IMR-90 (cell line): ENCODE data around the gene FBXO34. TPM values are rescaled to one million over a fixed set of nuclear protein-coding genes. Genes with fewer than 3 reads are reported as not detected.

Source experiments
- ATAC-seq: fragments of 200-7000 bp; cut with Tn5 transposase; 2 replicates; pipeline ENCODE4 v1.9.1; 2020; ENCODE audit warnings: low read depth, mild to moderate bottlenecking, moderate library complexity
- BruUV-seq: library from RNA; stranded (reverse); fragments of 400-500 nt; replicated peaks from 2 replicates; lab custom pipeline; 2021; lab: Mats Ljungman, UMichigan
- CTCF ChIA-PET: fragments of 300-600 bp; formaldehyde crosslinking; extraction: SDS; loops from one replicate; lab custom pipeline; 2021; ENCODE audit warnings: antibody characterized with exemption; lab: Yijun Ruan, JAX
- POLR2A ChIA-PET: fragments of 300-600 bp; sonication (Branson Sonifier 250); formaldehyde crosslinking; loops from one replicate; lab custom pipeline; 2022; ENCODE audit warnings: antibody characterized with exemption; ENCODE audit not compliant: unreplicated experiment; lab: Charles Lee
- DNase-seq: peaks from one replicate; pipeline ENCODE4 v3.0.0; 2013
- H2AFZ ChIP-seq: replicated peaks from 2 replicates; pipeline ENCODE3; 2013; ENCODE audit warnings: low read length, mild to moderate bottlenecking; ENCODE audit not compliant: poor library complexity
- H2AK5ac ChIP-seq: 2 replicates; pipeline ENCODE4 v1.6.1; 2013; ENCODE audit warnings: low read depth, low read length, inconsistent platforms
- H2AK9ac ChIP-seq: replicated peaks from 2 replicates; pipeline ENCODE3; 2013; ENCODE audit warnings: mild to moderate bottlenecking, low read depth, low read length, moderate library complexity; ENCODE audit not compliant: poor library complexity
- H2BK120ac ChIP-seq: 2 replicates; pipeline ENCODE4 v1.6.1; 2013; ENCODE audit warnings: low read depth, low read length, inconsistent platforms
- H2BK15ac ChIP-seq: 3 replicates; pipeline ENCODE4 v1.6.1; 2013; ENCODE audit warnings: low read depth, low read length, inconsistent platforms
- H2BK20ac ChIP-seq: 2 replicates; pipeline ENCODE4 v1.6.1; 2013; ENCODE audit warnings: low read depth, mild to moderate bottlenecking, inconsistent platforms, low read length, moderate library complexity
- H2BK5ac ChIP-seq: 2 replicates; pipeline ENCODE4 v1.6.1; 2013; ENCODE audit warnings: mild to moderate bottlenecking, low read depth, low read length, inconsistent platforms; ENCODE audit not compliant: poor library complexity, severe bottlenecking
- H3K14ac ChIP-seq: replicated peaks from 2 replicates; pipeline ENCODE4 v1.6.1; 2013; ENCODE audit warnings: low read depth, low read length, inconsistent platforms
- H3K18ac ChIP-seq: 2 replicates; pipeline ENCODE4 v1.6.1; 2013; ENCODE audit warnings: low read depth, low read length, control low read depth
- H3K23ac ChIP-seq: 2 replicates; pipeline ENCODE4 v1.6.1; 2013; ENCODE audit warnings: low read depth, low read length, inconsistent platforms
- H3K27ac ChIP-seq: 2 replicates; pipeline ENCODE4 v1.5.1; 2013; ENCODE audit warnings: mild to moderate bottlenecking, control low read depth, low read length; ENCODE audit not compliant: insufficient read depth
- H3K27me3 ChIP-seq: 2 replicates; pipeline ENCODE4 v1.6.1; 2013; ENCODE audit warnings: low read length; ENCODE audit not compliant: control insufficient read depth, insufficient read depth
- H3K36me3 ChIP-seq: 2 replicates; pipeline ENCODE4 v1.6.1; 2013; ENCODE audit warnings: low read length, mixed read lengths; ENCODE audit not compliant: control insufficient read depth, insufficient read depth
- H3K4ac ChIP-seq: 2 replicates; pipeline ENCODE4 v1.6.1; 2013; ENCODE audit warnings: low read depth, low read length, inconsistent platforms
- H3K4me1 ChIP-seq: 2 replicates; pipeline ENCODE4 v1.6.1; 2013; ENCODE audit warnings: low read length, mixed read lengths; ENCODE audit not compliant: control insufficient read depth, insufficient read depth
- H3K4me2 ChIP-seq: 2 replicates; pipeline ENCODE4 v1.6.1; 2013; ENCODE audit warnings: low read depth, mild to moderate bottlenecking, control low read depth, low read length, moderate library complexity
- H3K4me3 ChIP-seq: 2 replicates; pipeline ENCODE4 v1.5.1; 2013; ENCODE audit warnings: low read depth, mild to moderate bottlenecking, control low read depth, low read length, moderate library complexity; ENCODE audit not compliant: insufficient read depth
- H3K56ac ChIP-seq: 2 replicates; pipeline ENCODE4 v1.6.1; 2013; ENCODE audit warnings: low read length, inconsistent platforms; ENCODE audit not compliant: insufficient read depth; ENCODE audit errors: extremely low read depth
- H3K79me1 ChIP-seq, 2 experiments: 2 replicates each; pipeline ENCODE4 v1.6.1; 2013; ENCODE audit warnings: low read length in 2 of 2, inconsistent platforms in 1 of 2, low read depth in 1 of 2
- H3K9ac ChIP-seq: 2 replicates; pipeline ENCODE4 v1.6.1; 2013; ENCODE audit warnings: low read depth, low read length, control low read depth
- H3K9me1 ChIP-seq: 2 replicates; pipeline ENCODE4 v1.6.1; 2013; ENCODE audit warnings: low read length, inconsistent platforms; ENCODE audit not compliant: insufficient read depth
- H3K9me3 ChIP-seq: 2 replicates; pipeline ENCODE4 v1.6.1; 2013; ENCODE audit warnings: low read length; ENCODE audit not compliant: control insufficient read depth, insufficient read depth
- H4K20me1 ChIP-seq: 2 replicates; pipeline ENCODE4 v1.6.1; 2013; ENCODE audit warnings: low read length, inconsistent platforms; ENCODE audit not compliant: insufficient read depth
- H4K5ac ChIP-seq: 2 replicates; pipeline ENCODE4 v1.6.1; 2013; ENCODE audit warnings: mild to moderate bottlenecking, low read depth, low read length, control low read depth
- H4K8ac ChIP-seq, 2 experiments: 2 replicates each; pipeline ENCODE4 v1.6.1; 2013; ENCODE audit warnings: low read depth in 2 of 2, low read length in 2 of 2, control low read depth in 1 of 2, inconsistent platforms in 1 of 2
- H4K91ac ChIP-seq: 2 replicates; pipeline ENCODE4 v1.6.1; 2013; ENCODE audit warnings: low read depth, low read length, inconsistent platforms; ENCODE audit not compliant: insufficient read depth
- BHLHE40 ChIP-seq: fragments of 150-350 bp; IDR thresholded peaks from 2 replicates; pipeline ENCODE4 v1.6.1; 2016; ENCODE audit warnings: mild to moderate bottlenecking, low read depth, low read length
- CEBPB ChIP-seq: IDR thresholded peaks from 2 replicates; pipeline ENCODE4 v1.6.1; 2012; ENCODE audit warnings: low read depth, low read length, improper control_type of control experiment
- FOS ChIP-seq: fragments of 150-350 bp; IDR thresholded peaks from 2 replicates; pipeline ENCODE4 v1.6.1; 2016; ENCODE audit warnings: low read depth, low read length
- MAZ ChIP-seq: IDR thresholded peaks from 2 replicates; pipeline ENCODE4 v1.6.1; 2012; ENCODE audit warnings: low read depth, mild to moderate bottlenecking, low read length, improper control_type of control experiment, moderate library complexity, borderline replicate concordance
- NFE2L2 ChIP-seq: fragments of 150-350 bp; IDR thresholded peaks from 2 replicates; pipeline ENCODE4 v1.6.1; 2016; ENCODE audit warnings: low read depth, mild to moderate bottlenecking, low read length
- POLR2A ChIP-seq: IDR thresholded peaks from 2 replicates; pipeline ENCODE4 v1.6.1; 2012; ENCODE audit warnings: mild to moderate bottlenecking, low read depth, low read length
- RFX5 ChIP-seq: IDR thresholded peaks from 2 replicates; pipeline ENCODE4 v1.8.0; 2012; ENCODE audit warnings: low read depth, mild to moderate bottlenecking, low read length, moderate library complexity
- WGBS, 2 experiments: methylation state at CpG; one replicate each; pipeline versions ENCODE4 v1.1.5 to v1.1.7; 2013; ENCODE audit warnings: missing lambda C conversion rate in 2 of 2; ENCODE audit not compliant: insufficient read length in 1 of 2; ENCODE audit errors: extremely low coverage in 2 of 2; 5-methylcytosine and 5-hydroxymethylcytosine counted together
- dilution Hi-C: fragments of 300-500 bp; cut with HindIII; formaldehyde crosslinking; loops from one replicate; pipeline ENCODE4 v1.14.3; 2018; ENCODE audit warnings: low sequenced_read_pairs; ENCODE audit not compliant: unreplicated experiment
- in situ Hi-C: fragments of 300-500 bp; cut with MboI; formaldehyde crosslinking; loops from 3 replicates; pipeline ENCODE4 v1.14.3; 2019; ENCODE audit warnings: low sequenced_read_pairs, inconsistent platforms, mixed read lengths
- intact Hi-C: fragments of 100-400 bp; cut with micrococcal nuclease; formaldehyde crosslinking; loops from 2 replicates; pipeline ENCODE4 v1.10.0; 2022
- polyA plus RNA-seq, 3 experiments: library from polyadenylated mRNA; depleted of rRNA; stranded (reverse); fragments of >200 nt; gene quantifications; 2 replicates each; pipeline ENCODE4 v1.2.3, GENCODE V29; 2012; ENCODE audit warnings: low replicate concordance in 1 of 3
- total RNA-seq: library from RNA; depleted of rRNA; stranded (reverse); fragments of >200 nt; gene quantifications from 2 replicates; pipeline ENCODE4 v1.2.3, GENCODE V29; 2012
- TF ChIP-seq, protein P1 (sequence below): fragments of 150-350 bp; IDR thresholded peaks from 2 replicates; pipeline ENCODE4 v1.6.1; 2017; ENCODE audit warnings: mild to moderate bottlenecking, antibody characterized with exemption, low read length, low read depth
- TF ChIP-seq, protein P2 (sequence below): fragments of 150-350 bp; IDR thresholded peaks from 2 replicates; pipeline ENCODE4 v1.6.1; 2016; ENCODE audit warnings: low read depth, mild to moderate bottlenecking, low read length, moderate library complexity, borderline replicate concordance
- TF ChIP-seq, protein P3 (sequence below): conservative IDR thresholded peaks from 2 replicates; pipeline ENCODE4 v1.5.1; 2012; ENCODE audit warnings: mild to moderate bottlenecking, low read depth, low read length, improper control_type of control experiment

The FBXO34 gene
- total and polyA plus RNA-seq, 2 of the 4 experiments (the other 2 are of a cell fraction) = 15.4 to 35.1 TPM

DNA sequence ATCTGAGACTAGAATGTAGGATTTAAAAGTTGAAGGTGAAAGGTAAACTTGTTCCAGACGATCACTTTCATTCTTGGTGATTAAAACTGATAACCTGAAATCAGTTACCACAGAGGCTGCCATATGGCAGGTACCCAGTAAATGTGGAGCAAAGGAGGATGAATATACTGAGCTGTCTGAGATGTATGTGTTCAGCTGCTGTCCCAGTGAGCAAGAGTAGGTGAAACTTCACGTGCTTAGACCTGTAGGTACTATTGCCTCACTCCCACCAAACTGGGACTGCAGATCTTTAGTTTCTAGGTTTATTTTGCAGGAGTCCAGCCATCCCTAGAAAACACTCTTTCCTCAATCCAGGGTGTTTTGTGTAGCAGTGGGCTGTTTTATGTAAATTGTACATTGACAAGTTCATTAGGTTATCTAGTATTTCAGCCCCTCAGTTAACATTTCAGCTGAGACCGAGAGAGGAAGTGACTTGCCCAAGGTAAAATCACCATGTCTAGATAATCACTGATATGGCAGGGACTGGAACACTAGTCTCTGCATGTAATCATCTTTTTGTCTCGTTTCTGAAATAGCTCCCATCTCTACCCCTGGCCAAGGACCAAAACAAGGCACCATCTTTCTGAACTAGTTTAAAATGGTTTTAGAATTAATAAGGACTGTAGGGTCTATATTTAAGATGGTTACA is 77.7 kb downstream of the FBXO34 start:
- peaks cover 22% of the 10 kb centered on the region for H3K36me3 ChIP-seq
- BruUV-seq = no TSS peak
- DNase-seq (no peak), ATAC-seq (no peak)
- no peak overlapping the region for H3K4ac ChIP-seq
- H4K5ac ChIP-seq = no peak overlapping the region
- H3K4me3 ChIP-seq = no peak overlapping the region
- no peak overlapping the region for H2BK20ac ChIP-seq
- CTCF ChIA-PET = interaction anchor here (1.4 kb wide), 1 partner anchor 16 kb away, joined by 4 read pairs; no protein-coding TSS in a partner anchor
- no peak overlapping the region for H3K56ac ChIP-seq
- no peak overlapping the region for H2AFZ ChIP-seq
- no peak overlapping the region for H3K4me2 ChIP-seq
- intact Hi-C loops (no loop called here), dilution Hi-C loops (no loop called here), in situ Hi-C loops (no loop called here)
- H3K18ac ChIP-seq = no peak overlapping the region
- H4K8ac ChIP-seq = no peak overlapping the region
- H4K20me1 ChIP-seq = peaks cover 36% of the 10 kb centered on the region; the same call in 1 of the 2 replicates
- no peak overlapping the region for H2AK5ac ChIP-seq
- no peak overlapping the region for H3K14ac ChIP-seq
- no peak overlapping the region for H3K27ac ChIP-seq
- POLR2A ChIA-PET = no interaction called here
- no peak overlapping the region for H3K9ac ChIP-seq
- TF ChIP-seq RFX5 = no peak
- TF ChIP-seq, protein P1, sequence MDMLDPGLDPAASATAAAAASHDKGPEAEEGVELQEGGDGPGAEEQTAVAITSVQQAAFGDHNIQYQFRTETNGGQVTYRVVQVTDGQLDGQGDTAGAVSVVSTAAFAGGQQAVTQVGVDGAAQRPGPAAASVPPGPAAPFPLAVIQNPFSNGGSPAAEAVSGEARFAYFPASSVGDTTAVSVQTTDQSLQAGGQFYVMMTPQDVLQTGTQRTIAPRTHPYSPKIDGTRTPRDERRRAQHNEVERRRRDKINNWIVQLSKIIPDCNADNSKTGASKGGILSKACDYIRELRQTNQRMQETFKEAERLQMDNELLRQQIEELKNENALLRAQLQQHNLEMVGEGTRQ = no peak
- TF ChIP-seq FOS = no peak
- no peak for TF ChIP-seq NFE2L2
- TF ChIP-seq MAZ = no peak
- no peak for TF ChIP-seq POLR2A
- TF ChIP-seq CEBPB = no peak
- no peak for TF ChIP-seq BHLHE40
- TF ChIP-seq, protein P2, sequence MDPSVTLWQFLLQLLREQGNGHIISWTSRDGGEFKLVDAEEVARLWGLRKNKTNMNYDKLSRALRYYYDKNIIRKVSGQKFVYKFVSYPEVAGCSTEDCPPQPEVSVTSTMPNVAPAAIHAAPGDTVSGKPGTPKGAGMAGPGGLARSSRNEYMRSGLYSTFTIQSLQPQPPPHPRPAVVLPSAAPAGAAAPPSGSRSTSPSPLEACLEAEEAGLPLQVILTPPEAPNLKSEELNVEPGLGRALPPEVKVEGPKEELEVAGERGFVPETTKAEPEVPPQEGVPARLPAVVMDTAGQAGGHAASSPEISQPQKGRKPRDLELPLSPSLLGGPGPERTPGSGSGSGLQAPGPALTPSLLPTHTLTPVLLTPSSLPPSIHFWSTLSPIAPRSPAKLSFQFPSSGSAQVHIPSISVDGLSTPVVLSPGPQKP = no peak
- TF ChIP-seq, protein P3, sequence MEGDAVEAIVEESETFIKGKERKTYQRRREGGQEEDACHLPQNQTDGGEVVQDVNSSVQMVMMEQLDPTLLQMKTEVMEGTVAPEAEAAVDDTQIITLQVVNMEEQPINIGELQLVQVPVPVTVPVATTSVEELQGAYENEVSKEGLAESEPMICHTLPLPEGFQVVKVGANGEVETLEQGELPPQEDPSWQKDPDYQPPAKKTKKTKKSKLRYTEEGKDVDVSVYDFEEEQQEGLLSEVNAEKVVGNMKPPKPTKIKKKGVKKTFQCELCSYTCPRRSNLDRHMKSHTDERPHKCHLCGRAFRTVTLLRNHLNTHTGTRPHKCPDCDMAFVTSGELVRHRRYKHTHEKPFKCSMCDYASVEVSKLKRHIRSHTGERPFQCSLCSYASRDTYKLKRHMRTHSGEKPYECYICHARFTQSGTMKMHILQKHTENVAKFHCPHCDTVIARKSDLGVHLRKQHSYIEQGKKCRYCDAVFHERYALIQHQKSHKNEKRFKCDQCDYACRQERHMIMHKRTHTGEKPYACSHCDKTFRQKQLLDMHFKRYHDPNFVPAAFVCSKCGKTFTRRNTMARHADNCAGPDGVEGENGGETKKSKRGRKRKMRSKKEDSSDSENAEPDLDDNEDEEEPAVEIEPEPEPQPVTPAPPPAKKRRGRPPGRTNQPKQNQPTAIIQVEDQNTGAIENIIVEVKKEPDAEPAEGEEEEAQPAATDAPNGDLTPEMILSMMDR = no peak
- H3K23ac ChIP-seq = no peak overlapping the region
- no peak overlapping the region for H2BK120ac ChIP-seq
- H2BK5ac ChIP-seq = no peak overlapping the region
- no peaks in the 10 kb centered on the region for H3K4me1 ChIP-seq
- no peak overlapping the region for H2BK15ac ChIP-seq
- peaks cover 39 to 73% of the 10 kb centered on the region in 2 experiments for H3K79me1 ChIP-seq
- WGBS, 2 experiments = 17% methylated on average over 1 of the region's 4 CpGs; no CpG with 5 or more reads in 1 of the 2 experiments
- no peak overlapping the region for H4K91ac ChIP-seq
- peaks cover 7% of the 10 kb centered on the region for H3K9me1 ChIP-seq
- no peaks in the 10 kb centered on the region for H3K27me3 ChIP-seq
- no peaks in the 10 kb centered on the region for H3K9me3 ChIP-seq
- no peak overlapping the region for H2AK9ac ChIP-seq
